ENCODE results near the gene UNC13A. TPM values are rescaled to one million over a fixed set of nuclear protein-coding genes. Genes with fewer than 3 reads are reported as not detected.

UNC13A gene
- total and polyA plus RNA-seq, 2 donors (not counting 3 experiments of a cell fraction or from before 2014, with no cell fraction given) = 0.04 to 0.09 TPM

GRCh38 chr19:17648097-17648660 is 40.0 kb downstream of the UNC13A start:
- FAIRE-seq = no peak
- H3K9me1 ChIP-seq (replicated peaks; ENCODE audit: control insufficient read depth, extremely low read depth, insufficient read depth, low read length) = no peaks in the 10 kb centered on the region
- no peak overlapping the region for H3K9ac ChIP-seq (replicated peaks; ENCODE audit: extremely low read depth, insufficient read depth, low read length)
- no peak overlapping the region for H3K27ac ChIP-seq (ENCODE audit: insufficient read depth, low read depth, low read length)
- no peaks in the 10 kb centered on the region for H3K36me3 ChIP-seq (ENCODE audit: control insufficient read depth in 2 of 2, extremely low read depth in 1 of 2, insufficient read depth in 2 of 2, low read length in 2 of 2)
- intact Hi-C loops (cut with micrococcal nuclease) (no loop called here), dilution Hi-C loops (cut with MboI; ENCODE audit: extremely low pct_ligation_motif_present, low sequenced_read_pairs) (no loop called here)
- H3K4me2 ChIP-seq (ENCODE audit: insufficient read depth, low read length) = no peak overlapping the region
- no peaks in the 10 kb centered on the region for H4K20me1 ChIP-seq (replicated peaks; ENCODE audit: control insufficient read depth, extremely low read depth, insufficient read depth, low read length)
- H3K79me2 ChIP-seq (ENCODE audit: control insufficient read depth, insufficient read depth, low read length) = no peaks in the 10 kb centered on the region
- H3K27me3 ChIP-seq (ENCODE audit: control insufficient read depth in 2 of 2, insufficient read depth in 2 of 2, low read length in 2 of 2) = no peaks in the 10 kb centered on the region
- no peak for DNase-seq (ENCODE audit: low read depth, low spot score)
- H3K4me1 ChIP-seq (ENCODE audit: control insufficient read depth, extremely low read depth, insufficient read depth, low read length) = no peaks in the 10 kb centered on the region
- POLR2A ChIA-PET = no interaction called here
- no peak overlapping the region for H2AFZ ChIP-seq (ENCODE audit: low read depth, low read length)
- no TSS peak for BruUV-seq (replicated peaks)
- TF ChIP-seq MAX (IDR thresholded peaks at IDR 0.05; ENCODE audit: insufficient read depth, insufficient read length) = no peak
- TF ChIP-seq POLR2A (IDR thresholded peaks at IDR 0.05; ENCODE audit: low read depth, low read length) = no peak
- no peak for TF ChIP-seq JUN (IDR thresholded peaks at IDR 0.05; ENCODE audit: borderline replicate concordance, insufficient read depth, insufficient read length, low read depth)
- TF ChIP-seq FOS (IDR thresholded peaks at IDR 0.05; ENCODE audit: borderline replicate concordance, insufficient read depth, low read length) = no peak
- TF ChIP-seq POLR2AphosphoS5 (IDR thresholded peaks at IDR 0.05; ENCODE audit: insufficient read depth, low read depth, low read length) = no peak
- no peak for TF ChIP-seq GATA2 (IDR thresholded peaks at IDR 0.05; ENCODE audit: insufficient read depth, insufficient read length, low read depth, low read length)
- TF ChIP-seq EZH2 (IDR thresholded peaks at IDR 0.05; ENCODE audit: borderline replicate concordance, low read depth, low read length, severe bottlenecking) = no peak
- no peak for TF ChIP-seq MYC (IDR thresholded peaks at IDR 0.05; ENCODE audit: low read depth, low read length)
- H3K9me3 ChIP-seq (replicated peaks; ENCODE audit: control insufficient read depth, insufficient read depth, low read length) = no peaks in the 10 kb centered on the region
- H3K4me3 ChIP-seq (replicated peaks in 1 of 3; ENCODE audit: insufficient read depth in 1 of 3, low read depth in 1 of 3, low read length in 3 of 3) = no peak overlapping the region
- CTCF ChIA-PET = no interaction called here

All from endothelial cell of umbilical vein (primary cell).